ENCODE results near the gene LBX2. TPM values are rescaled to one million over a fixed set of nuclear protein-coding genes. Genes with fewer than 3 reads are reported as not detected.

LBX2 gene
- total and polyA plus RNA-seq, 2 of the 4 experiments (the other 2 are of a cell fraction), result 0.18 to 0.62 TPM

DNA sequence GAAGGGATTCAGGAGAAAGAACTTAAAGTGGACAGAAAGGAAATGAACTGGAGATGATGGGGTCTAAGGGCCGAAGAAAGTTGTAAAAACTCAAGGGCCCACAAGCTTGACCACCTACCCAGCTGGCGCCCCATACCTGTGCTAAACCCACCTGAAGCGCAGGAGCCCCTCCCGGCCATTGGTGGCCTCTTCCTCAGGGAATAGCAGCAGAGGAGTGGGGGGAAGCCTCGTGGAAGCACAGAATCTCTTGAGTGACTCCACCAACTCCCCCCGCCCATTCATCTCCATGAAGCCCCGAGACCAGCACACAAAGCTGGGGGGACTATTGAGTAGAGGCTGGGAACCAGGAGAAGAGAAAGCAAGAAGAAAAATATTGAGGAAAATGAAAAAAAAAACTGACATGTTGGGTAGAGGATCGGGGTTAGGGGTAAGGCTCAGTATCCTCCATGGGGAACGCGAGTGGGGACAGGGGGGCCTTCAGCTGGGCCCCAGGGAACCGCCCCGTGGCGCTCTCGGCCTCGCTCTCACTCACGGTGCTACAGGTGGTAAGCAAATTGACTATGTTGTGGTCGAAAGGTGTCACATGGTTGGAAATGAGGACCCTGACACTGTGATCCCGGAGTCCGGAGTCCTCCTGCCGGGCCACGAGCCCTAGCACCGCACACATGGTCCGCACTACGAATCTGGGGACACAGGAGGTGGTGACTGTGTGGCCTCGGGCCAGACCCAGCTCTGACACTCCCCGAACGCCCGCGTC lies 29.4 kb upstream of the LBX2 start:
- in situ Hi-C loops (cut with MboI; ENCODE audit: low sequenced_read_pairs), result no loop called here
- CTCF ChIA-PET, result interaction anchor here (0.6 kb wide), 1 partner anchor 55 kb away, joined by 4 read pairs; no protein-coding TSS in a partner anchor

More for the DNA sequence above, 29.4 kb upstream of the LBX2 start:
- DNase-seq (no peak), ATAC-seq (ENCODE audit: low read depth) (no peak)
- H3K9me1 ChIP-seq (ENCODE audit: insufficient read depth, low read length), result peaks cover 19% of the 10 kb centered on the region
- peak overlapping the region; percentile 93 for H3K9ac ChIP-seq (ENCODE audit: low read depth, low read length)
- TF ChIP-seq MXI1 (IDR thresholded peaks at IDR 0.05; ENCODE audit: borderline replicate concordance, low read depth, low read length) (peak; percentile 28; the same call in 1 of the 2 replicates), POLR2A (IDR thresholded peaks at IDR 0.05; ENCODE audit: low read depth, low read length) (no peak)
- no peak overlapping the region for H2BK15ac ChIP-seq (ENCODE audit: low read depth, low read length)
- H2AK5ac ChIP-seq (ENCODE audit: low read depth, low read length), result peak overlapping the region; percentile 96
- H3K4me1 ChIP-seq (ENCODE audit: control insufficient read depth, insufficient read depth, low read length), result peaks cover 12% of the 10 kb centered on the region
- H2BK120ac ChIP-seq (ENCODE audit: low read depth, low read length), result peak overlapping the region; percentile 49; the same call in 1 of the 2 replicates
- peak overlapping the region; percentile 88 for H3K23ac ChIP-seq (ENCODE audit: low read depth, low read length)
- H3K79me1 ChIP-seq (ENCODE audit: low read depth in 1 of 2, low read length in 2 of 2), result peaks cover 32 to 57% of the 10 kb centered on the region in 2 experiments
- H3K4ac ChIP-seq (ENCODE audit: low read depth, low read length), result peak overlapping the region; percentile 90
- peak overlapping the region; percentile 85 for H3K27ac ChIP-seq (ENCODE audit: insufficient read depth, low read length)
- peak overlapping the region; percentile 78 to 95 for H4K8ac ChIP-seq (ENCODE audit: low read depth in 2 of 2, low read length in 2 of 2)
- peak overlapping the region; percentile 55 for H4K5ac ChIP-seq (ENCODE audit: low read depth, low read length)
- H2BK20ac ChIP-seq (ENCODE audit: low read depth, low read length), result no peak overlapping the region
- 1% methylated on average over 16 of the region's 29 CpGs; no CpG with 5 or more reads in 1 of the 2 experiments for WGBS, 2 experiments (ENCODE audit: extremely low coverage in 2 of 2, insufficient read length in 1 of 2)
- H2BK5ac ChIP-seq (ENCODE audit: low read depth, low read length, poor library complexity, severe bottlenecking), result peak overlapping the region; percentile 73
- H3K9me3 ChIP-seq (ENCODE audit: control insufficient read depth, insufficient read depth, low read length), result no peaks in the 10 kb centered on the region
- H3K14ac ChIP-seq (replicated peaks; ENCODE audit: low read depth, low read length), result peak overlapping the region; percentile 95
- H4K20me1 ChIP-seq (ENCODE audit: insufficient read depth, low read length), result peaks cover 13% of the 10 kb centered on the region
- intact Hi-C loops (cut with micrococcal nuclease) (loop anchor here (1.0 to 2.0 kb wide), 3 partner anchors 45 to 59 kb away; partner anchors contain the start of gene TTC31), dilution Hi-C loops (cut with HindIII; ENCODE audit: low sequenced_read_pairs, unreplicated experiment) (no loop called here)
- H3K56ac ChIP-seq (ENCODE audit: extremely low read depth, insufficient read depth, low read length), result peak overlapping the region; percentile 92
- H2AFZ ChIP-seq (replicated peaks; ENCODE audit: low read length, poor library complexity), result peak overlapping the region; percentile 99
- H3K18ac ChIP-seq (ENCODE audit: low read depth, low read length), result no peak overlapping the region
- no peaks in the 10 kb centered on the region for H3K27me3 ChIP-seq (ENCODE audit: control insufficient read depth, insufficient read depth, low read length)
- peak overlapping the region; percentile 79 for H4K91ac ChIP-seq (ENCODE audit: insufficient read depth, low read depth, low read length)
- H3K36me3 ChIP-seq (ENCODE audit: control insufficient read depth, insufficient read depth, low read length), result peaks cover 38% of the 10 kb centered on the region
- TSS peak; percentile 57 for BruUV-seq (replicated peaks)
- peak overlapping the region; percentile 100 for H2AK9ac ChIP-seq (replicated peaks; ENCODE audit: low read depth, low read length, poor library complexity)
- peak overlapping the region; percentile 93 for H3K4me3 ChIP-seq (ENCODE audit: insufficient read depth, low read depth, low read length)
- H3K4me2 ChIP-seq (ENCODE audit: low read depth, low read length), result peak overlapping the region; percentile 95
- POLR2A ChIA-PET (ENCODE audit: unreplicated experiment), result interaction anchor here (0.5 kb wide), 1 partner anchor 120 kb away, joined by 4 read pairs; no protein-coding TSS in a partner anchor
